Measurements from ENCODE around the gene SERTAD3. TPM values are rescaled to one million over a fixed set of nuclear protein-coding genes. Genes with fewer than 3 reads are reported as not detected.

SERTAD3 gene
- total and polyA plus RNA-seq, 10 of the 15 experiments (the other 5 are each of a cell fraction or from before 2014, with no cell fraction given), result 4.2 to 22.4 (median 13.7) TPM

DNA sequence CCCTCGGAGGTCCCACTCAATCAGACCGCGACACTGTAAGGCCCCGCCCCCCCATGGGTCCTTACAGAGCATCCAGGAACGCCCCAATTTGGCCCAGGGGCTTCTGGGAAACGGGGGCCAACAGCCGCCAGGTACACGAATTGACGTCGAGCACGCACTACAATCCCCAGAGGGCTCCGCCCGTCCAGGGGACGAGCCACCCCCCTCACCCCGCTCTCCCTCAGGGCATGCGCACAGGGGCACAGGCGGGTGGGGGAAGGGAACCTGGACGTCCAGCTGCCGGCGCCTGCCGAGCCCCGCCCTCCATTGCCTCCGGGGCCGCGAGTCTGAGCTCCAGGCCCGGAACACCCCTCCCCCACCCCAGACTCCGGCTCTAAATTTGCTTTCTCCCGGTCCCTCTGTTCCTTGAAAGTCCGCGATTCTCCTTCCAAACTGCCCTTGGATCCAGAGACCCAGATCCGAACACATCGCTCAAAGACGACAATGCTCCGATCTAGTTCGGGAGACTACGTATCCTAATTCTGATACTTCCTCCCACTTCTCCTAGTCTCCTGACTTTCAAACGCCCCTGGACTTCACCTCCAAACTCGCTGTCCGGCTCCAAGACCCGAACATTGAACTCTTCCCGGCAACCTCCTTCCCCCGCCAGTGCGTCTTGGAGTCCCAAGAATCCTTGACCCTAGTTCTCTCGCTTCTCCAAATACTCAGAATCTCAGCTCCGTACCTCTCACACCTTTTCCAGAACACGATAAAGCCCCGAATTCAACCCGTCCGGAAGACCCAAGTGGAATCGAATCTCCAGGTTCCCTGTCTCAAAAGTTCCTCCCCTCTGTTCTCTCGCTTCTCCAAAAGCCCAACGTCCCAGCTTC, 770 bp downstream of the SERTAD3 start (continued):
- TF ChIP-seq, protein P1, sequence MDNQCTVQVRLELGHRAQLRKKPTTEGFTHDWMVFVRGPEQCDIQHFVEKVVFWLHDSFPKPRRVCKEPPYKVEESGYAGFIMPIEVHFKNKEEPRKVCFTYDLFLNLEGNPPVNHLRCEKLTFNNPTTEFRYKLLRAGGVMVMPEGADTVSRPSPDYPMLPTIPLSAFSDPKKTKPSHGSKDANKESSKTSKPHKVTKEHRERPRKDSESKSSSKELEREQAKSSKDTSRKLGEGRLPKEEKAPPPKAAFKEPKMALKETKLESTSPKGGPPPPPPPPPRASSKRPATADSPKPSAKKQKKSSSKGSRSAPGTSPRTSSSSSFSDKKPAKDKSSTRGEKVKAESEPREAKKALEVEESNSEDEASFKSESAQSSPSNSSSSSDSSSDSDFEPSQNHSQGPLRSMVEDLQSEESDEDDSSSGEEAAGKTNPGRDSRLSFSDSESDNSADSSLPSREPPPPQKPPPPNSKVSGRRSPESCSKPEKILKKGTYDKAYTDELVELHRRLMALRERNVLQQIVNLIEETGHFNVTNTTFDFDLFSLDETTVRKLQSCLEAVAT (IDR thresholded peaks at IDR 0.05), result 0 out of 2 replicates have a peak, but pooled peaks have one; percentile 35
- TF ChIP-seq NFYA (IDR thresholded peaks at IDR 0.05; ENCODE audit: borderline replicate concordance, low read depth, low read length) (no peak), RBBP5 (conservative IDR thresholded peaks at IDR 0.05) (no peak), ZZZ3 (IDR thresholded peaks at IDR 0.05; ENCODE audit: control insufficient read depth, insufficient read length, low read depth) (no peak), MTA3 (IDR thresholded peaks at IDR 0.05; ENCODE audit: borderline replicate concordance, low read length) (no peak), MTA2 (IDR thresholded peaks at IDR 0.05; ENCODE audit: low read depth) (0 out of 2 replicates have a peak, but pooled peaks have one; percentile 7), ZNF207 (IDR thresholded peaks at IDR 0.05; ENCODE audit: borderline replicate concordance) (peak; percentile 24; the same call in 1 of the 2 replicates), BACH1 (IDR thresholded peaks at IDR 0.05; ENCODE audit: borderline replicate concordance) (peak; percentile 50; the same call in 1 of the 2 replicates)

Measured in GM12878 (cell line).